ENCODE results near the gene GRPR.
A peak's percentile ranks its signal among the peaks of the same experiment; 100 is the strongest.

GRPR gene

GRCh38 chrX:16125520-16126149 is 2.3 kb downstream of the GRPR start:
- TF ChIP-seq, protein P1, sequence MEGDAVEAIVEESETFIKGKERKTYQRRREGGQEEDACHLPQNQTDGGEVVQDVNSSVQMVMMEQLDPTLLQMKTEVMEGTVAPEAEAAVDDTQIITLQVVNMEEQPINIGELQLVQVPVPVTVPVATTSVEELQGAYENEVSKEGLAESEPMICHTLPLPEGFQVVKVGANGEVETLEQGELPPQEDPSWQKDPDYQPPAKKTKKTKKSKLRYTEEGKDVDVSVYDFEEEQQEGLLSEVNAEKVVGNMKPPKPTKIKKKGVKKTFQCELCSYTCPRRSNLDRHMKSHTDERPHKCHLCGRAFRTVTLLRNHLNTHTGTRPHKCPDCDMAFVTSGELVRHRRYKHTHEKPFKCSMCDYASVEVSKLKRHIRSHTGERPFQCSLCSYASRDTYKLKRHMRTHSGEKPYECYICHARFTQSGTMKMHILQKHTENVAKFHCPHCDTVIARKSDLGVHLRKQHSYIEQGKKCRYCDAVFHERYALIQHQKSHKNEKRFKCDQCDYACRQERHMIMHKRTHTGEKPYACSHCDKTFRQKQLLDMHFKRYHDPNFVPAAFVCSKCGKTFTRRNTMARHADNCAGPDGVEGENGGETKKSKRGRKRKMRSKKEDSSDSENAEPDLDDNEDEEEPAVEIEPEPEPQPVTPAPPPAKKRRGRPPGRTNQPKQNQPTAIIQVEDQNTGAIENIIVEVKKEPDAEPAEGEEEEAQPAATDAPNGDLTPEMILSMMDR (IDR thresholded peaks at IDR 0.05; ENCODE audit: insufficient read depth, low read length, missing control alignments), result no peak
- peak overlapping the region; percentile 28 for H3K4me3 ChIP-seq (ENCODE audit: low read depth, low read length)
- CTCF ChIA-PET, result interaction anchor here (0.7 to 2.5 kb wide), 5 partner anchors 9 to 539 kb away, joined by 3 to 10 read pairs (median 5); no protein-coding TSS in a partner anchor
- DNase-seq (ENCODE audit: low read depth, low spot score), result no peak
- POLR2A ChIA-PET, result no interaction called here

DNA sequence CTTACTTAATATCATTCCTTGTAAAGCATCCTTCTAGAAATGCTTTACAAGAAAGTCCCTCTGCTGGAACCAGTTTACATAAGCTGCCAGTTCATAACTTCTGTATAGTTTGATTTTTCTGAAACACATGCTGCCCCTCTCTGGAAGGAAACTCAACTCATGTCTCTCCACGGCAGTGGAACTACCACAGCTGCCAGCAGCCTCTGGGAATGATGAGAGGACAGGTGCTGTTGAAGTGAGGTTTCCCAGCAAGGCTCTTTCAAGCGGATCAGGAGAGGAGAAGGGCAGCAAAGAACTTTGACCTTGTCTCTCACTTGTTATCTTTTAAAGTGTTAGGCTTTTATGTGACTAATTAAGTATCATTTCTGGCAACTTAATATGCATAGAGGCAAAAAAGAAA is 7.3 kb downstream of the GRPR start:
- POLR2A ChIA-PET, result no interaction called here
- CTCF ChIA-PET, result interaction anchor here (3.6 kb wide), 1 partner anchor 9 kb away, joined by 18 read pairs; the partner anchor contains the start of gene GRPR
- DNase-seq (ENCODE audit: low read depth, low spot score), result no peak
- no peak overlapping the region for H3K4me3 ChIP-seq (ENCODE audit: low read depth, low read length)
- TF ChIP-seq, protein P1 (IDR thresholded peaks at IDR 0.05; ENCODE audit: insufficient read depth, low read length, missing control alignments), result no peak

- ChIA-PET POLR2A (interaction anchor here (0.6 kb wide), 1 partner anchor 147 kb away, joined by 4 read pairs; no protein-coding TSS in a partner anchor), CTCF (interaction anchor here (1.6 to 4.0 kb wide), 2 partner anchors 9 to 13 kb away, joined by 7 to 17 read pairs; partner anchors contain the start of gene GRPR)
- no peak for DNase-seq (ENCODE audit: low read depth, low spot score)
- no peak overlapping the region for H3K4me3 ChIP-seq (ENCODE audit: low read depth, low read length)
- TF ChIP-seq, protein P1 (IDR thresholded peaks at IDR 0.05; ENCODE audit: insufficient read depth, low read length, missing control alignments), result no peak
Measured at GRCh38 chrX:16134936-16135335, 11.6 kb downstream of the GRPR start.

DNA sequence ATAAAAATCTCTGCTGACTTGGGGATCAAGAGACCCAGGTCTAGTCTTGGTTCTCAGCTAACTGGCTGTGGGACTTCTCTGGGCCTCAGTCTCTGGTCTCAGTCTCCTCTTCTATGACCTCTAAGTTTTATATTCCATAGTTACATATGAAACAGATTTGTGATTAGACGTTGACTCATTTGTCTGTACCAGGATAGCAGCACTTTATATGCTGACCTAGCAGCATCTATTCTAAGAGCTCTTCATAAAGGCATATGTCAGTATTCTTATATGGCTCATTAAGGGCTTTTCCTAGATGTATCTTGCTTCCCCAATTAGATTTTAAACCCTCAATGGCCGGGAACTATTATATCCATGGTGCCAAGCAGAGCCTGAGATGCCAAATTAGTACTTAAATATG is 12.7 kb downstream of the GRPR start:
- TF ChIP-seq, protein P1 (IDR thresholded peaks at IDR 0.05; ENCODE audit: insufficient read depth, low read length, missing control alignments), result no peak
- no peak overlapping the region for H3K4me3 ChIP-seq (ENCODE audit: low read depth, low read length)
- ChIA-PET CTCF (interaction anchor here (1.0 to 4.0 kb wide), 3 partner anchors 11 to 14 kb away, joined by 3 to 17 read pairs (median 6); partner anchors contain the start of gene GRPR), POLR2A (no interaction called here)
- DNase-seq (ENCODE audit: low read depth, low spot score), result no peak

- POLR2A ChIA-PET, result no interaction called here
- H3K4me3 ChIP-seq (ENCODE audit: low read depth, low read length), result no peak overlapping the region
- DNase-seq (ENCODE audit: low read depth, low spot score), result no peak
- TF ChIP-seq, protein P1 (IDR thresholded peaks at IDR 0.05; ENCODE audit: insufficient read depth, low read length, missing control alignments), result no peak
- CTCF ChIA-PET, result interaction anchor here (1.6 to 4.0 kb wide), 4 partner anchors 12 to 299 kb away, joined by 3 to 17 read pairs (median 6); partner anchors contain the start of gene GRPR
Measured at GRCh38 chrX:16137416-16138107, 14.2 kb downstream of the GRPR start.

- TF ChIP-seq, protein P1 (IDR thresholded peaks at IDR 0.05; ENCODE audit: insufficient read depth, low read length, missing control alignments), result no peak
- no peak overlapping the region for H3K4me3 ChIP-seq (ENCODE audit: low read depth, low read length)
- no peak for DNase-seq (ENCODE audit: low read depth, low spot score)
- POLR2A ChIA-PET, result no interaction called here
- CTCF ChIA-PET, result interaction anchor here (1.6 to 4.0 kb wide), 4 partner anchors 12 to 298 kb away, joined by 3 to 17 read pairs (median 6); partner anchors contain the start of gene GRPR
Measured at GRCh38 chrX:16138108-16138427, 14.7 kb downstream of the GRPR start.
